Smooth muscle cell (in vitro differentiated cells): ENCODE data around the gene HMGCS1. TPM values are rescaled to one million over a fixed set of nuclear protein-coding genes. Genes with fewer than 3 reads are reported as not detected.

ENCODE experiments used
- DNase-seq: peaks from one replicate; lab custom pipeline; 2025; ENCODE audit not compliant: unreplicated experiment; lab: John Stamatoyannopoulos, UW
- H2AFZ ChIP-seq: fragments of 200-600 bp; sonication (generic); 2 replicates; pipeline ENCODE4 v1.6.0; 2016; ENCODE audit warnings: antibody characterized with exemption, low read depth, mild to moderate bottlenecking
- H3F3A ChIP-seq: fragments of 200-600 bp; sonication (generic); 2 replicates; pipeline ENCODE4 v1.6.0; 2017; ENCODE audit warnings: antibody characterized with exemption, low read depth
- H3K27ac ChIP-seq: fragments of 200-600 bp; sonication (generic); 2 replicates; pipeline ENCODE4 v1.5.1; 2016; ENCODE audit warnings: low read depth, mild to moderate bottlenecking
- H3K27me3 ChIP-seq: fragments of 200-600 bp; sonication (generic); 2 replicates; pipeline ENCODE4 v1.6.1; 2016; ENCODE audit warnings: low read depth, mild to moderate bottlenecking
- H3K36me3 ChIP-seq: fragments of 200-600 bp; sonication (generic); 2 replicates; pipeline ENCODE4 v1.5.1; 2016; ENCODE audit warnings: low read depth
- H3K4me1 ChIP-seq: fragments of 200-600 bp; sonication (generic); 2 replicates; pipeline ENCODE4 v1.5.1; 2016; ENCODE audit warnings: low read depth
- H3K4me2 ChIP-seq: fragments of 200-600 bp; sonication (generic); 2 replicates; pipeline ENCODE4 v1.6.0; 2016; ENCODE audit warnings: mild to moderate bottlenecking
- H3K4me3 ChIP-seq: fragments of 200-600 bp; sonication (generic); 2 replicates; pipeline ENCODE4 v1.5.1; 2016; ENCODE audit warnings: mild to moderate bottlenecking
- H3K79me2 ChIP-seq: fragments of 200-600 bp; sonication (generic); 2 replicates; pipeline ENCODE4 v1.6.0; 2016; ENCODE audit warnings: low read depth, mild to moderate bottlenecking
- H3K9ac ChIP-seq: fragments of 200-600 bp; sonication (generic); 2 replicates; pipeline ENCODE4 v1.6.0; 2016; ENCODE audit warnings: low read depth
- H3K9me3 ChIP-seq: fragments of 200-600 bp; sonication (generic); replicated peaks from 2 replicates; pipeline ENCODE4 v1.5.1; 2016; ENCODE audit warnings: low read depth
- H4K20me1 ChIP-seq: fragments of 200-600 bp; sonication (generic); 2 replicates; pipeline ENCODE4 v1.6.0; 2016; ENCODE audit warnings: low read depth
- WGBS: methylation state at CpG from one replicate; pipeline ENCODE4 v1.1.7; 2016; ENCODE audit warnings: low lambda C conversion rate; 5-methylcytosine and 5-hydroxymethylcytosine counted together
- polyA plus RNA-seq: library from polyadenylated mRNA; unstranded; fragments of >200 nt; fragmentation: Nextera tagmentation; extraction: Ambion mirVana; gene quantifications from 2 replicates; pipeline ENCODE4 v1.2.1, GENCODE V29; 2016
- total RNA-seq: library from RNA; depleted of rRNA; stranded (reverse); fragments of >200 nt; gene quantifications from 2 replicates; pipeline ENCODE4 v1.2.3, GENCODE V29; 2014
- TF ChIP-seq, protein P1 (sequence below): fragments of 200-600 bp; sonication (generic); IDR thresholded peaks from 2 replicates; pipeline ENCODE4 v1.5.1; 2017; ENCODE audit warnings: borderline replicate concordance, mild to moderate bottlenecking, antibody characterized with exemption; ENCODE audit not compliant: insufficient read depth, poor library complexity, severe bottlenecking

Gene HMGCS1
- total and polyA plus RNA-seq, 2 experiments from 2014 or later, result 51.8 to 94.0 TPM

GRCh38 chr5:43352131-43352530, 38.9 kb upstream of the HMGCS1 start:
- H3K27me3 ChIP-seq, result no peaks in the 10 kb centered on the region
- H3K4me3 ChIP-seq, result no peak overlapping the region
- TF ChIP-seq, protein P1, sequence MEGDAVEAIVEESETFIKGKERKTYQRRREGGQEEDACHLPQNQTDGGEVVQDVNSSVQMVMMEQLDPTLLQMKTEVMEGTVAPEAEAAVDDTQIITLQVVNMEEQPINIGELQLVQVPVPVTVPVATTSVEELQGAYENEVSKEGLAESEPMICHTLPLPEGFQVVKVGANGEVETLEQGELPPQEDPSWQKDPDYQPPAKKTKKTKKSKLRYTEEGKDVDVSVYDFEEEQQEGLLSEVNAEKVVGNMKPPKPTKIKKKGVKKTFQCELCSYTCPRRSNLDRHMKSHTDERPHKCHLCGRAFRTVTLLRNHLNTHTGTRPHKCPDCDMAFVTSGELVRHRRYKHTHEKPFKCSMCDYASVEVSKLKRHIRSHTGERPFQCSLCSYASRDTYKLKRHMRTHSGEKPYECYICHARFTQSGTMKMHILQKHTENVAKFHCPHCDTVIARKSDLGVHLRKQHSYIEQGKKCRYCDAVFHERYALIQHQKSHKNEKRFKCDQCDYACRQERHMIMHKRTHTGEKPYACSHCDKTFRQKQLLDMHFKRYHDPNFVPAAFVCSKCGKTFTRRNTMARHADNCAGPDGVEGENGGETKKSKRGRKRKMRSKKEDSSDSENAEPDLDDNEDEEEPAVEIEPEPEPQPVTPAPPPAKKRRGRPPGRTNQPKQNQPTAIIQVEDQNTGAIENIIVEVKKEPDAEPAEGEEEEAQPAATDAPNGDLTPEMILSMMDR, result no peak
- no peak overlapping the region for H2AFZ ChIP-seq
- no peaks in the 10 kb centered on the region for H3K4me1 ChIP-seq
- no peaks in the 10 kb centered on the region for H3K9me3 ChIP-seq
- no peaks in the 10 kb centered on the region for H3F3A ChIP-seq
- H3K9ac ChIP-seq, result no peak overlapping the region
- no peaks in the 10 kb centered on the region for H4K20me1 ChIP-seq
- H3K27ac ChIP-seq, result no peak overlapping the region
- DNase-seq, result no peak
- WGBS, result 90% methylated on average over 3 of the region's 3 CpGs
- no peak overlapping the region for H3K4me2 ChIP-seq
- no peaks in the 10 kb centered on the region for H3K36me3 ChIP-seq
- no peaks in the 10 kb centered on the region for H3K79me2 ChIP-seq

- no peaks in the 10 kb centered on the region for H4K20me1 ChIP-seq
- WGBS, result 93% methylated on average over 1 of the region's 1 CpG
- no peaks in the 10 kb centered on the region for H3F3A ChIP-seq
- no peaks in the 10 kb centered on the region for H3K9me3 ChIP-seq
- H3K4me3 ChIP-seq, result no peak overlapping the region
- H3K27ac ChIP-seq, result no peak overlapping the region
- TF ChIP-seq, protein P1, result no peak
- no peak for DNase-seq
- no peaks in the 10 kb centered on the region for H3K4me1 ChIP-seq
- no peak overlapping the region for H3K9ac ChIP-seq
- no peak overlapping the region for H3K4me2 ChIP-seq
- H2AFZ ChIP-seq, result no peak overlapping the region
- H3K27me3 ChIP-seq, result no peaks in the 10 kb centered on the region
- H3K79me2 ChIP-seq, result no peaks in the 10 kb centered on the region
- no peaks in the 10 kb centered on the region for H3K36me3 ChIP-seq
Measured at GRCh38 chr5:43348861-43349363, 35.7 kb upstream of the HMGCS1 start.

GRCh38 chr5:43348207-43348606, 35.0 kb upstream of the HMGCS1 start:
- TF ChIP-seq, protein P1, result no peak
- Histone ChIP-seq H3K36me3 (no peaks in the 10 kb centered on the region), H3K27ac (no peak overlapping the region), H3K4me2 (no peak overlapping the region), H3F3A (no peaks in the 10 kb centered on the region), H3K9ac (no peak overlapping the region), H2AFZ (no peak overlapping the region), H4K20me1 (no peaks in the 10 kb centered on the region), H3K27me3 (no peaks in the 10 kb centered on the region), H3K9me3 (no peaks in the 10 kb centered on the region), H3K79me2 (no peaks in the 10 kb centered on the region), H3K4me1 (no peaks in the 10 kb centered on the region), H3K4me3 (no peak overlapping the region)
- no peak for DNase-seq
- 93% methylated on average over 4 of the region's 4 CpGs for WGBS

DNA sequence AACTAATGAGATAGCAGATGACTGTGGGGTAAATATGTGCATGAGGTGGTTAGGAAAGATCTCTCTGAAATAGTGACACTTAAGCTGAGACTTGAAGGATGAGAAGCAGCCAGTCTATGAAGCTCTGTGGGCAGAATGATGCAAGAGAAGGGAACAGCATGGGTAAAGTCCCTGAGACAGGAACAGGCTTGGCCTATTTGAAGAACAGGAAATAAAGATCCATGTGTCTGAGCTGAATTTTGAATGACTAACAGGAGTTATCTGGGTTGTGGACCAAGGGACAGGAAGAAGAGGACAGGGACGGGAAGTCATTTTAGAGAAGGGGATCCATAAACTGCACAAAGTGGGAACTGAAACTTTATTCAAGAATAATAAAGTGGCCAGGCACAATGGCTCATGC, 25.6 kb upstream of the HMGCS1 start:
- TF ChIP-seq, protein P1, result no peak
- Histone ChIP-seq H3K27me3 (no peaks in the 10 kb centered on the region), H3K9me3 (no peaks in the 10 kb centered on the region), H3K9ac (no peak overlapping the region), H3K27ac (no peak overlapping the region), H2AFZ (no peak overlapping the region), H3K79me2 (no peaks in the 10 kb centered on the region), H3F3A (no peaks in the 10 kb centered on the region), H3K4me2 (no peak overlapping the region), H3K4me1 (no peaks in the 10 kb centered on the region), H3K4me3 (no peak overlapping the region), H3K36me3 (no peaks in the 10 kb centered on the region), H4K20me1 (no peaks in the 10 kb centered on the region)
- DNase-seq, result no peak
- WGBS, result 79% methylated on average over 1 of the region's 1 CpG
